ENCODE results near the gene CTBP1.

Gene CTBP1

GRCh38 chr4:1172228-1172851 is 76.6 kb downstream of the CTBP1 start, which contains the start of gene SPON2:
Gene SPON2 (minus strand): TSS chr4:1172583.
- peak; percentile 57 for DNase-seq

GRCh38 chr4:1171311-1172227 is 77.4 kb downstream of the CTBP1 start:
- DNase-seq, result peak; percentile 64

- no peak for DNase-seq
Observed at GRCh38 chr4:1170976-1171310, 78.0 kb downstream of the CTBP1 start.

- no peak for DNase-seq
Observed at GRCh38 chr4:1170156-1170975, 78.6 kb downstream of the CTBP1 start.

GRCh38 chr4:1169691-1170096 is 79.2 kb downstream of the CTBP1 start:
- DNase-seq, result no peak

- DNase-seq, result no peak
Observed at GRCh38 chr4:1169171-1169671, 79.7 kb downstream of the CTBP1 start.

- no peak for DNase-seq
Observed at GRCh38 chr4:1168191-1169101, 80.5 kb downstream of the CTBP1 start.

- DNase-seq, result peak; percentile 93
Observed at GRCh38 chr4:1167244-1167949, 81.5 kb downstream of the CTBP1 start.

GRCh38 chr4:1166509-1167243 is 82.3 kb downstream of the CTBP1 start:
- DNase-seq, result no peak

- no peak for DNase-seq
Observed at GRCh38 chr4:1164956-1165545, 83.9 kb downstream of the CTBP1 start.

GRCh38 chr4:1164444-1164843 is 84.5 kb downstream of the CTBP1 start:
- no peak for DNase-seq

- no peak for DNase-seq
Observed at GRCh38 chr4:1164040-1164439, 84.9 kb downstream of the CTBP1 start.

Data from retina (tissue), 1 donor.